ENCODE data around the gene TREML1.
A peak's percentile ranks its signal among the peaks of the same experiment; 100 is the strongest.

TREML1 gene

GRCh38 chr6:41177287-41177686, 23.1 kb upstream of the TREML1 start:
- DNase-seq = no peak

- DNase-seq = no peak
These were observed 22.0 kb upstream of the TREML1 start for GRCh38 chr6:41176189-41176588.

- DNase-seq = no peak
These were observed 20.9 kb upstream of the TREML1 start for GRCh38 chr6:41175084-41175483.

GRCh38 chr6:41174610-41175009, 20.5 kb upstream of the TREML1 start:
- no peak for DNase-seq

GRCh38 chr6:41171908-41172307, 17.8 kb upstream of the TREML1 start:
- no peak for DNase-seq

- DNase-seq = no peak
These were observed 16.5 kb upstream of the TREML1 start for GRCh38 chr6:41170547-41171160.

GRCh38 chr6:41167173-41167963, 13.2 kb upstream of the TREML1 start:
- DNase-seq = no peak

- DNase-seq = no peak
These were observed 10.5 kb upstream of the TREML1 start for GRCh38 chr6:41164551-41165120.

GRCh38 chr6:41163419-41163717, 9.2 kb upstream of the TREML1 start:
- DNase-seq = no peak

- DNase-seq = no peak
These were observed 8.7 kb upstream of the TREML1 start, which contains the start of gene TREM2 for GRCh38 chr6:41162687-41163418. TREM2 (minus strand) TSS chr6:41163116; CDS start chr6:41163082, 34 bp downstream.

- DNase-seq = no peak
These were observed 7.9 kb upstream of the TREML1 start for GRCh38 chr6:41161851-41162552.

GRCh38 chr6:41161380-41161779, 7.2 kb upstream of the TREML1 start:
- no peak for DNase-seq

GRCh38 chr6:41160933-41161332, 6.8 kb upstream of the TREML1 start:
- no peak for DNase-seq

- peak; percentile 82 for DNase-seq
These were observed 5.4 kb upstream of the TREML1 start for GRCh38 chr6:41159415-41160082.

GRCh38 chr6:41157323-41157722, 3.2 kb upstream of the TREML1 start:
- DNase-seq = no peak

GRCh38 chr6:41156771-41157170, 2.6 kb upstream of the TREML1 start:
- no peak for DNase-seq

- no peak for DNase-seq
These were observed 1.9 kb upstream of the TREML1 start for GRCh38 chr6:41156001-41156400.

- no peak for DNase-seq
These were observed 1.1 kb upstream of the TREML1 start for GRCh38 chr6:41155132-41155805.

- no peak for DNase-seq
These were observed 696 bp downstream of the TREML1 start for GRCh38 chr6:41153451-41153850.

- no peak for DNase-seq
These were observed 3.5 kb downstream of the TREML1 start for GRCh38 chr6:41150671-41151070.

GRCh38 chr6:41147917-41148316, 6.2 kb downstream of the TREML1 start:
- DNase-seq = no peak

GRCh38 chr6:41136911-41137310, 17.2 kb downstream of the TREML1 start:
- DNase-seq = no peak

Measured in SHP77 (cell line).